Lower leg skin (tissue), 3 donors: ENCODE data around the gene BIRC6.

Source experiments
- POLR2A ChIP-seq, 2 donors: fragments of 450-650 bp; IDR thresholded peaks; one replicate each; pipeline ENCODE4 v1.6.1; 2016 to 2017; ENCODE audit warnings: antibody characterized with exemption in 2 of 2, mild to moderate bottlenecking in 1 of 2, moderate library complexity in 1 of 2
- TF ChIP-seq, protein P1 (sequence below), 3 donors: fragments of 450-650 bp; IDR thresholded peaks; one replicate each; pipeline ENCODE4 v1.5.1; 2016; ENCODE audit warnings: antibody characterized with exemption in 3 of 3, mild to moderate bottlenecking in 3 of 3, moderate library complexity in 2 of 3

DNA sequence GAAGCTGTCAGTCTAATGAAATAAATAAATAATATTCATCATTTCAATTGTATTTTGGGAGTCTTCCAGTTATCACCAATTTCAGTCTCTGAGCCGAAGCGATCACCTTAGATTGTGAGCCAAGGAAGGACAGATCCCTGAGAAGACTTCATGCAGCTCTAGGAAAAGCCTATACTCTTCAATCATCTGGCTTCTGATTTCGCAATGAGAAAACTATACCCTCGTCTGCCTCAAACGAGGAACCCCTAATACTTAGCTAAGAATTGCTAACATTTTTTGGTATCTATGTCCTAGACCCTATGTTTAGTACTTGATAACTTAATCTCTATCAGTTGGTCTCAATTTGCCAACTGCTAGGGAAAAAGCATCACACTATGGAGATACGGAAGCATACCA is 266.5 kb downstream of the BIRC6 start:
- TF ChIP-seq, protein P1, sequence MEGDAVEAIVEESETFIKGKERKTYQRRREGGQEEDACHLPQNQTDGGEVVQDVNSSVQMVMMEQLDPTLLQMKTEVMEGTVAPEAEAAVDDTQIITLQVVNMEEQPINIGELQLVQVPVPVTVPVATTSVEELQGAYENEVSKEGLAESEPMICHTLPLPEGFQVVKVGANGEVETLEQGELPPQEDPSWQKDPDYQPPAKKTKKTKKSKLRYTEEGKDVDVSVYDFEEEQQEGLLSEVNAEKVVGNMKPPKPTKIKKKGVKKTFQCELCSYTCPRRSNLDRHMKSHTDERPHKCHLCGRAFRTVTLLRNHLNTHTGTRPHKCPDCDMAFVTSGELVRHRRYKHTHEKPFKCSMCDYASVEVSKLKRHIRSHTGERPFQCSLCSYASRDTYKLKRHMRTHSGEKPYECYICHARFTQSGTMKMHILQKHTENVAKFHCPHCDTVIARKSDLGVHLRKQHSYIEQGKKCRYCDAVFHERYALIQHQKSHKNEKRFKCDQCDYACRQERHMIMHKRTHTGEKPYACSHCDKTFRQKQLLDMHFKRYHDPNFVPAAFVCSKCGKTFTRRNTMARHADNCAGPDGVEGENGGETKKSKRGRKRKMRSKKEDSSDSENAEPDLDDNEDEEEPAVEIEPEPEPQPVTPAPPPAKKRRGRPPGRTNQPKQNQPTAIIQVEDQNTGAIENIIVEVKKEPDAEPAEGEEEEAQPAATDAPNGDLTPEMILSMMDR (IDR thresholded peaks at IDR 0.05): no peak
- TF ChIP-seq POLR2A (IDR thresholded peaks at IDR 0.05): no peak
